GM18868 (cell line): ENCODE results near the gene BCL11B.

ENCODE experiments used
- ATAC-seq: cut with Tn5 transposase; IDR thresholded peaks from one replicate; pipeline ENCODE4 v1.9.1; 2021; ENCODE audit warnings: mild to moderate bottlenecking, moderate library complexity; ENCODE audit not compliant: unreplicated experiment

BCL11B gene

DNA sequence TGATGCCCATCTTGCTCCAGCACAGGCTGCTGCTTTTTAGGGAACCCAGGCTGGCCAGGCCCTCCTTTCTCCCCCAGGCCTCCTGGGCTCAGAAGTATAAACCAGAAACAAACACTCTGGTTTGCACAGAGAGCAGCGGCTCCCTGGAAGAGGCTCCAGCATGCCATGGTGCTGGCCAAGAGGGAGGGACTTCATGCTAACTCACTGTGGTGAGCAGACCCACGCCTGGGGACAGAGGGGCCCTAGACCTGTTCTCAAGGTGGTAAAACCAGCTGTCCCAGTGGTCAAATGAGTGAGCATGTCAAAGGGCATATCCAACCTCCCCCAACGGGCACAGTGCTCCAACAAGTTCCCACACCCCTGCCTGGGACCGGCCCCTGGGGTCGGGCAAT lies 15.5 kb downstream of the BCL11B start:
- ATAC-seq: no peak

DNA sequence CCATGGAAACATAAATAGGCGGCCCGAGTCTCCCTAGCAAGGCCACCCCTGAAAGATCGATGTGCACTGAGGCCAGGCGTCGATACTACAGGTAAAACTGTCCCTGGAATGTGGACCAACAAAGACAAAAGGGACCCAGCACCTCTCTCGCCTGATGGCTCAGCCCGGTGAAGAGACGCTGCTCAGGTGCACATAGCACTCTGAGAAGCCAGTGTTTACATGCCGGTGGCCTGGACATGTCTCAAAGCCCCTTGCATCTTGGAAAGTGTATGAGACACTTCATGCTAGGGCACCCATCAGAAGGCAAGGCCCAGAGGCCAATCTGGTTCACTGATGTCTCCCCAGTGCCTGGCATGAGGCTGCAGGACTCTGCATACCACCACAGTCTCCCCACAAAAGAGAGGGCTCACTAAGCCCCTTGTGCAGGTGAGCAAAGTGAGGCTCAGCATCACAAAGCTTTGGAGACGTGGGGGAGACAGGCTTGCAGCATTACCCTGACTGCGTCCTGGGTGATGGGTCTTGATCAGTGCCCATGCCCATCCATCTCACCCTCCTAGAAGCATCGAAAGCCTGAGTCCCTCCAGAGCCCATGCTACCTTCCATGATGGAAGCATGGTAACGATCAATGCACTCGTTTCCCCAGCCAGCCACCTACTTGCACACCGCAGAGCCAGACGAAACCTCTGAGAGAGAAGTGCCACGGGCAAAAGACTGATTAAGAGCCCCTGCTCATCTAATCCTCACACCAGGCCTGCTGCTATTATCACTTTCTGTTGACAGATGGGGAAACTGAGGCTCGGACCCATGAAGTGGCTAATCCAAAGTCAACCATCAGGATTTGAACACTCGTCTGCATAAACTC lies 16.1 kb downstream of the BCL11B start:
- ATAC-seq: no peak

DNA sequence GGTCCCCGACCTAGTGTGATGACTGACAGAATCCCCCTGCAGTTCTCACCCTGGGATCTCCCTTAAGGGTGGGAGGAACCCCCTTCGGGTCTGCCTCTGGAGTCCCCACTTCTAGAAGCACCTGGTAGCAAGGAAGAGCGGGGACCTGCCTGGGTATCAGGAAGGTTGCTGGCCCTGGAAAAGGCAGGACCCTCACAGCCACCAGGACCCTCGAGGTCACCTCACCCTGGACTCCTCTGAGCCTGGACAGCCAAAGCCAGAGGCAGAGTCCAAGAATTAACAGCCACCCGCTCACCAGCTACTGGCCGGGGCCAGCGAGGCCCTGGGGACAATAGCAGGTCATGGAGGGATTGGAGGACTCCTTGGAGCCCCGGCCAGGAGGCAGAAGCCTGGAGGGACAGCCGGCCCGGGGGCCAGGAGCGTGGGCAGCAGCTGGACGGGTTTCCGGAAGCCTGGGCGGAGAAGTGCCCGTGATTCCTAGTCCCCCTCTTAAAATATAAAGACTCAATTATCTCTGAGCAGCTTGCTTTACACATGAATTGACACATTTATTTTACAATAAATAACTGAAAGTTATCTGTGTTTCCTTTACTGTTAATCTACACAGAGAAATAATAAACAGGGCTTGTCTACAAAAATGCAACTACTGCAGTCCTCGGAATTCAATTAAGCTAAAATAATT lies 17.5 kb downstream of the BCL11B start:
- no peak for ATAC-seq

DNA sequence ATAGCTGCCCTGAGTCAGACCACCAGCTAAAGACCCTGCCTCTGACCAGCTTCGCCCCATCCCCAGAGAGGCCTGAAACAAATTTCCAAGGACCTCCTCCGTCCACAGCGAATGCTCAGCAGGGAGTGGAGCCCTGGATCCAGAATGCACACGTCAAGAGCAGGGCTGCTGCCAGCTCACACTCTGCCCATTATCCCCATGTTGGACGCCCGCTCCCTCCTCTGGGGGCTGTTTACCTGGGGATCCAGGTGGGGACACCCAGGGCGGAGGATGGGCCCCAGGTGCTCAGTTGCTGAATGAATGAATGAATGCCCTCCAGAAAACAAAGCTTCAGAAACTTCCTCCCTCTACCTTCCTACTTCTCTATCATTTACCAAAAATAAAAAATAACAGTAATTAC lies 18.1 kb downstream of the BCL11B start:
- no peak for ATAC-seq

DNA sequence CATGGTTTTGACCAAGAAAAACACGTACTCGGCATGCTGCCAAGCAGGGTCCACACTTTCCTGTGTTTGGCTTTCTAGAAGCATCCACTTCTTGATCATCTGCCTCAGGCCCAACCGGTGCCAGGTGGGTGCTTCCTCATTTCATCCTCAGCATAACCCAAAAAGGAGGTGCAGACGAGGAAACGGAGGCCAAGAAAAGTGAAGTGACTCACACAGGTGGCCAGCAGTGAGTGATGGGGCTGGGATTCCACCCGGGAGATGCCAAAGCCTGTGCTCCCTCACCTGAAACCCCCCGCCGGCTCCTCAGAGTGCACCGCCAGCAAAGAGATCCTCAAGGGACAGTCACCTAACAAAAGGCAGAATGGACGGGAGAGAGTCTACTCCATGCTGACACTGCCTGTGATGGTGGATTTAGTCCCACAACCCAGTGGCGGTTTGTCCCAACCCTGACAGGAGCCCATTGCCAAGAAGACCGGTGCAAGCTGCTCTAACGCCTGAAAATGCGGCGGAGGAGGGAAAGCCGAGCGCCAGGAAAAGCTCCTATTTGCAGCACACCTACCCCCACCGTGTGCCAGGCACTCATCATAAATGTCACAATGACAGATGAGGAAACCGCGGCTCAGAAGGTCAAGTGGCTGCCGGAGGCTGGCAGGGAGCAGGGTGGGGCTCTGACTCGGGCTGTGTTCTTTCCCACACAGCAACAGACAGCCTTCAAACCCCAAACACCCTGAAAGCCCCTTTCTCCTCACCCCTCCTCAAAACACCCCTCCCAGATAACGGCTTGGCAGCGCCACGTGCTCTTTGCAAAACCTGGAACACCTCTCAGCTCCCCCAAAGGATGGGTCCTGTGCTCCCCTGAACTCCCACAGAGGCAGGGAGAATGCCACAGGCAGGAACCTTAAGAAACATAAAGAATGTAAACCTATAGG lies 18.8 kb downstream of the BCL11B start:
- ATAC-seq: no peak

DNA sequence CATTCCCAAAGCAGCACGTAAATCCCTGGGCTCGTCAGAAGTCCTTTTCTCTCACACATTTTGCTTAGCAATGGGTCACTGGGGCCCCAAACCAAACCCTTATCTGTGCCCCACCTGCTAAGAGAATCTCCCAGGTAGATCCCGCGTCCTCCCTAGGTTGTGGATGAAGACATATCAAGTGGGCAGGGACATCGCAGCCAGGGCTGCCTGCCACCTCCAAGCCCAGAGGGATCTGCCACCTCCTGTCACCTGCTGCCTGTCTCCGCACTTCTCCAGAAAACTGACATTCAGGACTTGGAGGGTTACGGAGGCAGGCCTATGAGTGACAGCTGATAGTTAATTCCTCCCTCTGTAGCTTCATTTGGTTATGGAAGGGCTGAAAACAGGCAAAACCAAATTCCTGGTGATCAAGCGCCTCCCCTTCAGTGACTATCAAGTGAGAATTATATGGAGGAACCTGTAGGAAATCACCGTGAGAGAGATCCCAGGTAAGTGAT lies 19.5 kb downstream of the BCL11B start:
- ATAC-seq: no peak

DNA sequence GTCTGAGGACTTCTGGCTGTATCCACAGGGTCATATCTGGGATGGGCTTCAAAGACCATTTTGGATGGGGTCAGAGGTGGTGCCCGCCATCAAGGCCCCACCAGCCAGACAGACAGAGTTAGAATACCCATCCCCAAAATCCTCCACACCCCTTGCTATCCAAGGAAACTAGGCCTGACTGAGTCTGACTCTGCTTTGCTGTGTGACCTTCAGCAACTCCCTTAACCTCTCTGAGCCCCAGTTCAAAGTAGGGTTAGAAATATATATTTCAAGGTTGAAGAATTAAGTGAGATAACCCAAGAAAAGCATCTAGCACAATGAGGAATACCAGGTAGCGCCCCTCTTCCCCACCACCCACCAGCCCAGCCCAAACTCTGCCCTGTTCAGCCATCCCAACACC lies 20.3 kb downstream of the BCL11B start:
- no peak for ATAC-seq

DNA sequence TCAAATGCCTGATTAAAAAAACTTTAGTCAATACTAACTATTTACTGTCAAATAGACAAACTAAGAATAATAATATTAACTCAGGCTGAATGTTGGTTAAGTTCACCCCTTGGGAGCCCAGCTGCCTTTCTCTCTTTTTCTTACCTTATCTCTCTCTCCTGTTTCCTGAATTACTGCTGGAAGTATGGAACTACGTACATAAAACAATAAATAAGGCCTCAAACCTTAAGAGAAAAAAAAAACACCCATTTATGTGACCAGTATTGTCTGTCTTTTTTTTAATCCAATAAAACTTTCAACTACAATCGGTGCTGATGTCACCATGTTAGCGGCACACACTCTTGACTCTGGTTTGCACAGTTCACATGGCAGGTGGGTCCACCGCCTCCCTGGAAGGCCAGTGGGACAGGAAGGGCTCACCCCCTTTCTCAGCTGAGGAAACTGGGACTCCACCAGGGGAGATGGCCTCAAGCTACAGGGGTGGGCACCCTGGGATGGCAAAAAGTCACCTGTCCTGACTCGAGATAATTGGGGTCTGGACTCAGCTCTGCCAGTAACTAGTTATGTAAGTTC lies 21.3 kb downstream of the BCL11B start:
- no peak for ATAC-seq

DNA sequence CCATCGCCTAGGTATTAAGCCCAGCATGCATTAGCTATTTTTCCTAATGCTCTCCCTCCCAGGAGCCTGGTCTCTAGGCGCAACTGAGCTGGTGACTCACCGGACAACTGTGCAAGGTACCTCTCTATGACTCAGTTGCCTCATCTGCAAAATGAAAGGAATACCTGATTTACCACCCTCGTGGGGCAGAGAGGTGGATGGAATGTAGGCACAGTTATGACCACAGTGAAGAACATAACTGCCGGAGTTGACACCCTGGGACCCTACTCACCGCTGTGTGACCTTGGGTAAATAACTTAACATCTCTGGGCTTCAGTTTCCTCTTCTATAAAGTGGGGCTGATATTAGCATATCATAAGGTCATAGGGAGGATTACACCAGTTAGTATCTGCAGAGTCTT lies 22.6 kb downstream of the BCL11B start:
- ATAC-seq: no peak

DNA sequence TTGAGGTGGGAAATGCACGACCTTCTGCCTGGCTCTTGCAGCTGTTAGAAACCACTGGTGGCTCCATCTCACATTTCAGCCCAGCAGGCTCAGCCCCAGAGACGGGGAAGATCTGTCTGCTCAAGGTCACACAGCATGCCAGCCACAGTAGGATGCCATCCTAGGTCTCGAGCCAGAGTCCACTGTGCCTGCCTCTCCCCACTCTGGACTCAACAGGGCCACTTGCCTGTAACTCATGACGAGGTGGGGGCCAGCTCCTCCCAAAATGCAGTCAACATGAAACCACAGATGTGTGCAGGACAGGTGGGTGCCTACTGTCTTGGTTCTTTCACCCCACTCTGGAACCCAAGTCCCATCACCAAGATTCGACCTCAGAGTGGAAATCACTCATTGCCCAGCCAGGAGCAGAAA lies 23.2 kb downstream of the BCL11B start:
- no peak for ATAC-seq

DNA sequence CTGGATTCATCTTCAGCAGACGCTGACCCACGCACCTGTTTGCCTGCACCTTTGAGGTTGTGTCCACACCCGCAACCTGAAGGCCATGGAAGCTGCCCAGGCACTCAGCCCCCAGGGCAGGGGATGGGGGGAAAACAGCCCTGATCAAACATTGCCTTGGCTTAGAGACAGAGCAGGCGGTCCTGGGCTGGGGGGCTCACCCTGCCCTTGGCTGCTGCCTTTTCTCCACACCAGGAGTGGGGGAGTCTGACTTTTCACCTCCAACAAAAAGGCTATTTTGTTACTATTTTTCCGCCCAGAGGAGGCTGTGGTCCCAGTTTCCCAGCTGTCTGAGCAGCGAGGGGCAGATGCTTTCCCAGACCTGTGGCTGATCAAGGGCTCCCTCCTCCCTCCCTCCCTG lies 24.2 kb downstream of the BCL11B start:
- ATAC-seq: no peak

DNA sequence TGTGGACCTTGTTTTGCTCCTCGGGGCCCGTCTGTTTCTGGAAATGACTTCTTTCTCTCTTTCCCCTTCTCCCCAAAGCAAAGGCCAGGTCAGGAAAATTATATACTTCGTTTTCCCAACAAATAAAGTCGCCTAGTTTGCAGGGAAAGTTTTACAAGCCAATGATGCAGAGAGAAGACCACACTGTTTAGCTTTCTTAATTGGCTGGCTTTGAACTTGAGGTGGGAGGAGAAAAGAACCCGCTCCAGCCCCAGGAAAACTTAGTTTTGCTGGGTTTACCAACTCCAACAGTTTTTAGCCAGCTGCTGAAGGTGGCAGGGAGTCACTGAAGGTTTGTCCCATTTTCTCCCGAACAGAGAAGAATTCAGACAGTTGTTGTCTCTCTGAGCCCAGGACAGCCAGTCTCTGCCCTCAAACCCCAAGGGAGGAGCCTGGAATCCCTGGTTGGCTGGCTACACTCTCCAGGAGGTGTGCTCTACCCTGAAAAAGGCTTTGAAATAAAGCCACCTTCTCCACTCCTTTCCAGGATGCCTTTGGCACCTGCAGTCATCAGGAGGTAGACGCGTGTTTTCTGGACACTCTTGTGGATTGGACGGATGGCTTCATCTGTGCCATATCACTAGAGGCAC lies 24.8 kb downstream of the BCL11B start:
- ATAC-seq: no peak

DNA sequence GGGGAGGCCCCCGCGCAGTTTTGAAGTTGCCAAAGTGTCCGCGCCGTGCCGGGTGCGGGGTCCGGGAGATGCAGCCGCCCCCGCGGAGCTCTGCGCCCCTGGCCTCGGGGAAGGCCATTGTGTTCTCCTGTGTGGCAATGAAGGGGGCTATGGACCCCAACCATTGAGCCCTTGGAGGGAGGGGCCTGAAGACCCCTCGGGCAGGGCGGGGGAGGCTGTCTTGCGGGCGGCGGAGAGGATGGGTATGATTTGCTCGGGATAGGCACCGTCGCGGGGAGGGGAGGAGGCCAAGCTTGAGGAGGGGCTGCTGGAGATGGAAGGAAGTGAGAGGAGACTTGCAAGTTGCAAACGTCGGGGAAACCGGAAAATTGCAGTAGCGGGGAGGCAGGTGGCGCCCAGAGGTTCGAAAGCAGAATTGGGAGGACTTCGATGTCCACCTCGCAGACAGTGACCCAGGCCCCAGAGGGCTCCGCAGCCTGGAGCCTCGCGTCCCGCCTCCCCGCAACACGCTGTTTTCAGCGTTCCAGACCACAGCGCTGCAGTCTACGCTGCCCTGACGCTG lies 25.4 kb downstream of the BCL11B start:
- ATAC-seq: no peak

DNA sequence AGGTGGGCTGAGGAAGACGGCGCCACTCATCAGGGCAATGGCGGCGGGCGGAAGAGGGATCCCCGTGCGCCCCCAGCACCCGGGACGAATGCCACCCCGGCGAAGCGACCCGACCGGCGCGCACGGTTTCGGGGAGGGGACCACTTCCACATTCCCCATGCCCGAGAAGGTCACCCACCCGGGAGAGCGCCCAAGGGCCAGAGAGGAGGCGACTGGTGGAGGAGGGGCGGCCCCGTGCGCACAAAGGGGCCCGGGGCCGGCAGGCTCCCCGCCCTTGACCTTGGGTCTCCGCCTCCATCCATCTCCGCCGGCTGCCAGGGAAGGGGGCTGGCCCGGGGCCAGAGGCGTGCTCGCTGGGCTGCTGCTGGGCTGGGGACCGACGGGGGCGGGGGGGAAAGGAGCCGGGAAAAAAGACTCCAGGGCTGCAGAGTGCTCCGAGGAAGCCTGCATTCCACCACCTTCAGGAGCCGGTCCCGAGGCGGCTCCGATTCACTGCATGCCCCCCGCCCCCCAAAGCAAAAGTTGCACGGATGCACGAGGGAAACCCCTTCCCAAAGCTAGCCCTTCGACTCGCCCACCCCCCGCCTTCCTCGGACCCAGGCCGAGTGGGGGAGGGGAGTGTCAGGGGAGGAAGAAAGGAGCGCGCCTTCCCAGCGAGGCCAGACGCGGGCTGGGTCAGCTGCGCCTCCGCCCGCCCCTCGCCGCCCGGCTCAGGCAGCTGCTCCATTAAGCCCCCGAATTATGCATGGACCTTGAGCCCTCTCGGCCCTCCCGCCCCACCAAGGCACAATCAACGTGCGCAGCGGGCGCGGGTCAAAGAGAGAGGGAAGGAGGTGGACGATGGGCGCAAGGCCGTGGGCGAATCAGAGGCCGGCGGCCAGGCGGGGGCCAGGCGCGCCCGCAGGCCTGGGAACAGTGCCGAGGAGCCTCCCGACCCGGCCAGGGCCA lies 26.2 kb downstream of the BCL11B start:
- no peak for ATAC-seq

DNA sequence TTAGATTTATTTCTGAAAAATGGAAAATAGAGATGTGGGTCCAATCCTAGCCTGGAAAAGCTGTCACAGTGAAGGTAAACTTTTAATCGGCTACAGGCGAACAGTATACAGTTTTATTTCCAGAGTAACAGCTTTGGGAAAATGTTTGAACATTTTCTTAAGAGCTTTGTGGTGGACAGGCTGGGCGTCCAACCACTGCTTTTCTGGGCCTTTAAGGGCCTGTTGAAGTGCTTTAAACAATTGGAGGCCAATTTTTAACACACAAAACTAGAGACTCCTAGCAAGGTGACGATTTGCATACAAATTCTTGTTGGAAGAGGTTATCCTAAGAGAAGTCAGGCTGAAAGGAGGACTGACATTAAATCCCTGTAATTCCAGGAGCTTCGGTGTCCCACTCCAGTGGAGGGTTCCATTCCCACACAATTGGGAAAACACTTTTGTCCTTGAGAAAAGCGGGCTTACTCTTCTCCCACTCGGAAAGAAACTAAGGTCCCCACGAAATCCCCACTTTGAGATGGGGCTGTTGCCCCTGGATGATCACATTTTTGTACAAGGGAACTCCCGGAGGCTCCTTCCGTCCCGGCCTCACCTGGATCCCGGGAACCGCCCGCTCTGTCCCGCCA lies 26.9 kb downstream of the BCL11B start:
- no peak for ATAC-seq

DNA sequence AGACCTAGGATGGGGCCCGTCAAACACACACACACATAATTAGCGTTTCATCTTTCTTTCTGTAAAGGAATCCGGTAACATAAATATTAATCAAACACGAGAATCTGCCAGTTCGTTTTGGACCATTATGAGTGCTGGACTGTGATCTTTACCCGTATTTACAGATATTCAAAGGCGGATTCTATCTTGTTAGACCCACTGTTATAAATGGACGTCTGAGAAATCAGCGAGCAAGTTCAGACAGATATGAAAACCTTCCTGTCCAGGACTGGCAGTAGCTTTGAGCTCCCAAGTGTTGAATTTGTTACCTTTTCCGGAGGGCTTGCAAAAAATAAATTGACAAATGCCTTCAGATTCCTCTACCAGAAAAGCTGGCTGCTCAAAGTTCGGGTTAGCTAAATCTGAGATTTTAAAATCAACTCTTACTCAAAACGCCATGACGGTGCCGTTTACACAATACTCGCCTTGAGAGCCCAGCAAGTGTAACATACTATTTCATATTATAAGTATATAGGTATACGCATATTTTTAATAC lies 27.6 kb downstream of the BCL11B start:
- no peak for ATAC-seq

DNA sequence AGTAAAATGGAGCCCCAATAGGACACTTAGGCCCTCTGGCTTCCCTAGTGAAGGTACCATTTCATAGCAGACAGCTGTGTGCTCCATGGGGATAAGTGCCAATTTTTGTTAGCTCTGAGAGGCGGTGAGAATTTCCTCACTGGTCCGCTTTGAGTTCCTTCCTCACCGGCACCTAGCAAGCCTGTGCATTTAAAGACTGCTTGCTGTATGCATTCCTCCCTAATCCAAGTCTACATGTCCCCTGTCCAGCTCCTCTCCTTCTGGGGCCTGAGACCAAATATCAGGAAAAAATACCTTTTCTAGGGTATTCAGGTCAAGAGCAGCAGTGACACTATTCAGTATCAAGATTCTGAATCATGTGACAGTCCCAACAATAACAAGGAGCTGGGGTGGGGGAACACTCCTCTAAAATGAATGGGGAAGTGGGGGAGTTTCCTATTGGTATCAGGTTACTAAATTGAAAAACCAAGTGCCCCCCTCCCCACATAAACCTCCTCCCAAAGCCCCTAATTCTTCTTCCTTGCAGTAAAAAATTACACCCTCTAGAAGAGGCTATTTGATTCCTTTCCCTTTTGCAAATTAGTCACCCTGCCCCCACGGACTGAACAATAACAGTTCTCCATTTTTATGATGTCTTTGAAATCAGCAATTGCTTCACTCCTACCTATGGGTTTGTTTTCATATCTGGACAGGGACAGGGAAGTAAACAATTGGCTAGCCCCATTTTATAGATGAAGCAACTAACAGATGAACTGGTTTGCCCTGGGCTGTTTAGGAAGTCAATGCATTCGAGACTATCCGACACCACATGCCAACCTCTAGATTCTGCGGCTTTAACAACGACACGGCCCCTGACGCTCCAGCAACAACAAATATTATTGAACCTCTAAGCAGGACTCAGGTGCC lies 28.9 kb downstream of the BCL11B start:
- no peak for ATAC-seq
